Fibroblast of pulmonary artery (primary cell): Measurements from ENCODE around the gene COL4A1.

Source experiments
- DNase-seq: peaks from one replicate; pipeline ENCODE4 v3.0.0-alpha.2; 2010; ENCODE audit warnings: low read depth
- H3K4me3 ChIP-seq: replicated peaks from 2 replicates; pipeline ENCODE4 v1.5.1; 2011; ENCODE audit warnings: low read depth, mild to moderate bottlenecking, control low read depth, low read length, moderate library complexity
- CTCF ChIP-seq: IDR thresholded peaks from 2 replicates; pipeline ENCODE4 v1.5.1; 2011; ENCODE audit warnings: mild to moderate bottlenecking, control low read depth, low read length, inconsistent platforms; ENCODE audit errors: missing control alignments

The COL4A1 gene

DNA sequence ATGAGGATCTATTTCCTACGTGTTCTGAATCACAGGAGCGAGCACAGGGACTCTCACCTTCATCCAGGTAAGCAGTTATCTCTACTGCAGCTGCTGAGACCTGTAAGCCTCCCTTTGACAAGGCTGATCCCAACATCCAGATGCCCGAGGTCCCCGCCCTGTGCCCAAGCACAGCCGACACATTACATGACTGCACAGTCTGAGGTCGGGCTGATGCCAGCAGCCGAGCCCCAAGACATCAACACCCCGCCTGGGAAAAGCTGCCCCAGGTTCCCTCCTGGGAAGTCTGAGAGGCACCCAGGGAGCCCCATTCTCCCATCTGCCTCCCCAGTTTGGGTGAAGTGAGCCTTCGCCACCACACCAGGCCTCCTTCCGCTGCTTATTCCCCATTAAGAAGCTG lies 95.9 kb downstream of the COL4A1 start:
- DNase-seq: no peak
- no peak for TF ChIP-seq CTCF
- no peak overlapping the region for H3K4me3 ChIP-seq

GRCh38 chr13:110210604-110210985 lies 96.4 kb downstream of the COL4A1 start:
- TF ChIP-seq CTCF: no peak
- no peak for DNase-seq
- H3K4me3 ChIP-seq: no peak overlapping the region

DNA sequence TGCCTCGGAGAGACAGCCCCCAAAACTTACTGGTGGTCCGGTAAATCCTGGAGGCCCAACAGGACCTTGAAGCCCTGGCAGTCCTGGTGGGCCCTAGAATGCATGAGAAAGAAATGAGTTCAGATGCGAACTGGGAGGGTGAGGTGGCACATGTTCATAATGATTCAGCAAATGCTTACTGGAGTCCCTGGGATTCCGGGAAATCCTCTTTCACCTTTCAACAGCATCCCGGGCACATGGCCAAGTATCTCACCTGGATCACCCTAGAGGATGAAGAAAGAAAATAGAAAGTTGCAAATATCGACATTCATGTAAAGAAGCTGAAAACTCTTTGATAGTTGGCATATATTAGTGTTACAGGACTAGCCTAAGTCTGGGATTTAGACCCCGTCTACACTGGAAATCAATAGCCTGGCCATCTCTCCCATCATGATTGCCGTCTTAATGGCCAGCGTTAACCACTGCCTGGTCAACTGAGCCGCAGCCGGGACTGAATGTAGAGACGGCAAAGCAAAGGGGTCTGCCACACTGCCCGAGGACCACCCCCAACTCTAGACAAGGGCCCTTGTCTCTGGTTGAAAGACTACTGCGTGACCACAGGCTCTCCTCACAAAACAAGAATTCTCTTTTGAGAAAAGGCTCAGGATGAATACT lies 96.9 kb downstream of the COL4A1 start:
- TF ChIP-seq CTCF: no peak
- DNase-seq: no peak

DNA sequence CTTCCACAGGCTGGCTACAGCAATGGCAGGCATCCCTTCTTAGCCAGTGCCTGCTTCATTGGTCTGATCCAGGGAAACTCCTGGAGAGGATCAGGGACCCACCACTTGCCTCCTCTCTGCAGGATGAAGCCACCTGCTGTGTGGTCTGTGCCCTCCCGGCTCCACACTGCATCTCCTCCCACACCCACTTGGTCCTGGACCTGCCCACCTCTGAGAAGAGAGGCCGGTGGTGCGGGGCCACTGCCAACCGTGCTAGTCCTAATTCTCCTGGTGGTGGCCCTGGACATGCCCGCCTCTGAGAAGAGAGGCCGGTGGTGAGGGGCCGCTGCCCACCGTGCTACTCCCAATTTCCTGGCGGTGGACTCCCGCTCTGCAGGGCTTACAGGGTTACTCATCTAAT lies 98.8 kb downstream of the COL4A1 start:
- no peak for DNase-seq
- TF ChIP-seq CTCF: no peak
- no peak overlapping the region for H3K4me3 ChIP-seq

More for the DNA sequence above, 96.9 kb downstream of the COL4A1 start:
- no peak overlapping the region for H3K4me3 ChIP-seq

DNA sequence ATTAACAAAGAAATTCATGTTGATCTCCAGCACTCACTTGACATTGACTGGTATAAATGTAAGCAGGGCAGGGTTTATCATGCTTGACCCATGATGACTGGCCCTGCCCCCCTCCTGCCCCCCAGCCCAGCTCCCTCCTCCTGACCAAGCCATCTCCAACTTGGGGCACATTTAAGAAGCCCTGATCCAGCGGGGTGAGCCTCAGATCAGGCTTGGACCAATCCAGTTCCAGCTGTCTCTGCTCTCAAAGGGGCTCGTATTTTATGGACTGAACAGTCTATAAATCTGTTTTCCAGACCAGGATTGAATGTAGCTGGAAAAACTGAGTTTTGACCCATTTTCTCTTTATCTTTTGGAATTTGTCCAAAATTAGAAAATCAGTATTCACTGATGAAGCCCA lies 100.0 kb downstream of the COL4A1 start:
- DNase-seq: no peak
- H3K4me3 ChIP-seq: no peak overlapping the region
- no peak for TF ChIP-seq CTCF

- no peak overlapping the region for H3K4me3 ChIP-seq
- no peak for TF ChIP-seq CTCF
- DNase-seq: no peak
Observed at GRCh38 chr13:110206185-110206584, 100.8 kb downstream of the COL4A1 start.

DNA sequence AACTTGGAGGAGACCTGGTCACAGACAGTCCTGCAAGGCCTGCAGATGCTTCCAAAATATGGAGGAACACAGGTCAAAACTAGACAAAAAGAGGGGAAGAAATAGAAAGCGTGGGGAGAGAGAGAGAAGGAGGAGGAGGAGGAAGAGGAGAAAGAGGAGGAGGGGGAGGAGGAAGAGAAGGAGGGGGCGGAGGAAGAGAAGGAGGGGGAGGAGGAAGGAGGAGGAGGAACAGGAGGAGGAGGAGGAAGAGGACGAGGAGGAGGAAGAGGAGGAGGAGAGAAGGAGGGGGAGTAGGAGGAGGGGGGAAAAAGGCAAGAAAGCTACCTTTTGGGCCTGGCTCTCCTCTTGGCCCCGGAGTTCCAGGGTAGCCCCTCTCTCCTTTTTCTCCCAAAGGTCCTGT lies 105.8 kb downstream of the COL4A1 start:
- H3K4me3 ChIP-seq: no peak overlapping the region
- no peak for DNase-seq
- TF ChIP-seq CTCF: no peak
